Measurements from ENCODE around the gene UGT1A1.

Gene UGT1A1

GRCh38 chr2:233775414-233775813 lies 15.3 kb downstream of the UGT1A1 start:
- no peak for TF ChIP-seq SPI1 (IDR thresholded peaks at IDR 0.05; ENCODE audit: borderline replicate concordance, low read depth)
- TF ChIP-seq REST (IDR thresholded peaks at IDR 0.05; ENCODE audit: insufficient replicate concordance, low read depth), result no peak
- no peak for TF ChIP-seq POLR2AphosphoS5 (IDR thresholded peaks at IDR 0.05; ENCODE audit: low read depth)
- no peak for TF ChIP-seq GABPA (IDR thresholded peaks at IDR 0.05; ENCODE audit: low read depth)
- TF ChIP-seq CTCF (IDR thresholded peaks at IDR 0.05; ENCODE audit: insufficient read depth, low read length), result no peak
- no peaks in the 10 kb centered on the region for H3K27me3 ChIP-seq (ENCODE audit: insufficient read depth, poor library complexity, severe bottlenecking)
- no peak overlapping the region for H3K4me3 ChIP-seq (replicated peaks; ENCODE audit: insufficient read depth, low read length)
- no peak overlapping the region for H3K27ac ChIP-seq (replicated peaks)
- no peak for DNase-seq (ENCODE audit: low read depth in 1 of 2, low spot score in 1 of 2)

DNA sequence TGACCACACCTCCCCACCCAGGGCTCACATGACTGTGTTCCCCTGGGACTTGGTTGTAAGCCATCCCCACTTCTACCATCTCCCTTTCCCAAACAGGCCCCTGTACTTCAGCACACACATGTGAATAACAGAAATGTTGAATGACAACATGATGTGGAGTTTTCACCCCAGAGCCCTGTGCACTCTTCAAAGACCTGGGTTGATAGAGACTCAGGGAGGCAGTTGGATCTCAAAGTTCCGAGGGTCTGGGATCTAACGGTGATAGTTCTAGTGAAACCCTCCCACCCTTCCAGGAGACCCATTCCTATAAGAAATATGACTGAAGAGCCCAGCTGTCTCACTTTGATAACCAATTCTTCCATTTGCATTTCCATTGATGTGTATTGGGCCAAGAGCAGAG lies 18.0 kb downstream of the UGT1A1 start, which contains the start of gene MROH2A:
Gene MROH2A, plus strand, starts transcription at position 301 of the 400 bp plus-strand sequence. CDS start 1,029 bp downstream, outside the sequence.
- TF ChIP-seq GABPA (IDR thresholded peaks at IDR 0.05; ENCODE audit: low read depth) (no peak), POLR2AphosphoS5 (IDR thresholded peaks at IDR 0.05; ENCODE audit: low read depth) (no peak), CTCF (IDR thresholded peaks at IDR 0.05; ENCODE audit: insufficient read depth, low read length) (no peak)
- Histone ChIP-seq H3K27ac (replicated peaks) (no peak within 1 kb of the TSS), H3K4me3 (replicated peaks; ENCODE audit: insufficient read depth, low read length) (no peak within 1 kb of the TSS), H3K27me3 (ENCODE audit: insufficient read depth, poor library complexity, severe bottlenecking) (no peaks in the 10 kb centered on the region)
- no peak for DNase-seq (ENCODE audit: low read depth in 1 of 2, low spot score in 1 of 2)

- DNase-seq (ENCODE audit: low read depth in 1 of 2, low spot score in 1 of 2), result no peak
These were observed 19.7 kb downstream of the UGT1A1 start for GRCh38 chr2:233779722-233780121.

More at GRCh38 chr2:233779722-233780121, 19.7 kb downstream of the UGT1A1 start:
- TF ChIP-seq GABPA (IDR thresholded peaks at IDR 0.05; ENCODE audit: low read depth) (no peak), REST (IDR thresholded peaks at IDR 0.05; ENCODE audit: insufficient replicate concordance, low read depth) (no peak), CTCF (IDR thresholded peaks at IDR 0.05; ENCODE audit: insufficient read depth, low read length) (no peak), SPI1 (IDR thresholded peaks at IDR 0.05; ENCODE audit: borderline replicate concordance, low read depth) (no peak), POLR2AphosphoS5 (IDR thresholded peaks at IDR 0.05; ENCODE audit: low read depth) (no peak)
- H3K27ac ChIP-seq (replicated peaks), result no peak overlapping the region
- no peaks in the 10 kb centered on the region for H3K27me3 ChIP-seq (ENCODE audit: insufficient read depth, poor library complexity, severe bottlenecking)
- H3K4me3 ChIP-seq (replicated peaks; ENCODE audit: insufficient read depth, low read length), result no peak overlapping the region
